ENCODE measurements around the gene LMBR1. TPM values are rescaled to one million over a fixed set of nuclear protein-coding genes. Genes with fewer than 3 reads are reported as not detected.
A peak's percentile ranks its signal among the peaks of the same experiment; 100 is the strongest.
"Not testable (repeated sequence)": the region's sequence is repeated elsewhere in the genome, so short reads cannot be mapped to it uniquely, and the experiment has no call there.

LMBR1 gene
- total RNA-seq, 1 donor from 2014 or later = 60.5 TPM

- no peaks in the 10 kb centered on the region for H3K36me3 Mint-ChIP-seq (ENCODE audit: low read depth)
- no peak overlapping the region for H3K27ac Mint-ChIP-seq
- DNase-seq (ENCODE audit: low spot score) = no peak
- intact Hi-C loops (cut with micrococcal nuclease) = loop anchor here (10.0 kb wide), 2 partner anchors 1252 to 1692 kb away; partner anchors contain the start of gene RBM33
- no peak overlapping the region for H3K4me3 Mint-ChIP-seq (ENCODE audit: low read depth)
- H3K27me3 Mint-ChIP-seq (ENCODE audit: low read depth) = peaks cover 3% of the 10 kb centered on the region
- H3K4me1 Mint-ChIP-seq (ENCODE audit: low read depth) = peaks cover 36% of the 10 kb centered on the region
- H3K9me3 Mint-ChIP-seq = no peaks in the 10 kb centered on the region
Observed at GRCh38 chr7:156896388-156897022, 3.5 kb upstream of the LMBR1 start.

- intact Hi-C loops (cut with micrococcal nuclease) = loop anchor here (10.0 kb wide), 2 partner anchors 1250 to 1690 kb away; partner anchors contain the start of gene RBM33
- H3K27me3 Mint-ChIP-seq (ENCODE audit: low read depth) = no peaks in the 10 kb centered on the region
- H3K4me3 Mint-ChIP-seq (ENCODE audit: low read depth) = peak overlapping the region; percentile 56
- no peak for DNase-seq (ENCODE audit: low spot score)
- H3K27ac Mint-ChIP-seq = peak overlapping the region; percentile 51
- no peaks in the 10 kb centered on the region for H3K9me3 Mint-ChIP-seq
- peaks cover 39% of the 10 kb centered on the region for H3K4me1 Mint-ChIP-seq (ENCODE audit: low read depth)
- H3K36me3 Mint-ChIP-seq (ENCODE audit: low read depth) = peaks cover 3% of the 10 kb centered on the region
Observed at GRCh38 chr7:156895024-156895780, 2.2 kb upstream of the LMBR1 start.

GRCh38 chr7:156892081-156892800 is 742 bp downstream of the LMBR1 start:
- Mint-ChIP-seq H3K9me3 (no peaks in the 10 kb centered on the region), H3K4me3 (ENCODE audit: low read depth) (peak overlapping the region; percentile 94), H3K4me1 (ENCODE audit: low read depth) (peaks cover 42% of the 10 kb centered on the region)

GRCh38 chr7:156889746-156890145 is 3.2 kb downstream of the LMBR1 start:
- no peak for DNase-seq (ENCODE audit: low spot score)
- Mint-ChIP-seq H3K36me3 (ENCODE audit: low read depth) (peaks cover 23% of the 10 kb centered on the region), H3K4me1 (ENCODE audit: low read depth) (peaks cover 21% of the 10 kb centered on the region), H3K27me3 (ENCODE audit: low read depth) (no peaks in the 10 kb centered on the region), H3K4me3 (ENCODE audit: low read depth) (no peak overlapping the region), H3K27ac (no peak overlapping the region), H3K9me3 (no peaks in the 10 kb centered on the region)
- intact Hi-C loops (cut with micrococcal nuclease) = loop anchor here (5.0 to 10.0 kb wide), 3 partner anchors 137 to 1685 kb away; partner anchors contain the start of gene RBM33

More at GRCh38 chr7:156892081-156892800, 742 bp downstream of the LMBR1 start:
- intact Hi-C loops (cut with micrococcal nuclease) = loop anchor here (2.0 to 10.0 kb wide), 5 partner anchors 31 to 1687 kb away; partner anchors contain the start of genes RBM33 and RNF32
- Mint-ChIP-seq H3K27ac (peak overlapping the region; percentile 93), H3K36me3 (ENCODE audit: low read depth) (peaks cover 18% of the 10 kb centered on the region), H3K27me3 (ENCODE audit: low read depth) (no peaks in the 10 kb centered on the region)
- peak; percentile 63 for DNase-seq (ENCODE audit: low spot score)

GRCh38 chr7:156889089-156889488 is 3.9 kb downstream of the LMBR1 start:
- H3K27me3 Mint-ChIP-seq (ENCODE audit: low read depth) = no peaks in the 10 kb centered on the region
- no peak overlapping the region for H3K27ac Mint-ChIP-seq
- no peaks in the 10 kb centered on the region for H3K9me3 Mint-ChIP-seq
- DNase-seq (ENCODE audit: low spot score) = no peak
- peaks cover 30% of the 10 kb centered on the region for H3K36me3 Mint-ChIP-seq (ENCODE audit: low read depth)
- intact Hi-C loops (cut with micrococcal nuclease) = no loop called here
- H3K4me3 Mint-ChIP-seq (ENCODE audit: low read depth) = no peak overlapping the region
- peaks cover 15% of the 10 kb centered on the region for H3K4me1 Mint-ChIP-seq (ENCODE audit: low read depth)

- H3K4me1 Mint-ChIP-seq (ENCODE audit: low read depth) = peaks cover 15% of the 10 kb centered on the region
- intact Hi-C loops (cut with micrococcal nuclease) = no loop called here
- H3K27me3 Mint-ChIP-seq (ENCODE audit: low read depth) = no peaks in the 10 kb centered on the region
- peaks cover 54% of the 10 kb centered on the region for H3K36me3 Mint-ChIP-seq (ENCODE audit: low read depth)
- DNase-seq (ENCODE audit: low spot score) = no peak
- H3K4me3 Mint-ChIP-seq (ENCODE audit: low read depth) = no peak overlapping the region
- H3K27ac Mint-ChIP-seq = no peak overlapping the region
- H3K9me3 Mint-ChIP-seq = no peaks in the 10 kb centered on the region
Observed at GRCh38 chr7:156886020-156886795, 6.8 kb downstream of the LMBR1 start.

GRCh38 chr7:156881679-156882078 is 11.3 kb downstream of the LMBR1 start:
- peaks cover 18% of the 10 kb centered on the region for H3K4me1 Mint-ChIP-seq (ENCODE audit: low read depth)
- intact Hi-C loops (cut with micrococcal nuclease) = no loop called here
- DNase-seq (ENCODE audit: low spot score) = no peak
- peaks cover 34% of the 10 kb centered on the region for H3K9me3 Mint-ChIP-seq
- H3K27ac Mint-ChIP-seq = no peak overlapping the region
- no peaks in the 10 kb centered on the region for H3K27me3 Mint-ChIP-seq (ENCODE audit: low read depth)
- no peak overlapping the region for H3K4me3 Mint-ChIP-seq (ENCODE audit: low read depth)
- H3K36me3 Mint-ChIP-seq (ENCODE audit: low read depth) = peaks cover 70% of the 10 kb centered on the region

- H3K9me3 Mint-ChIP-seq = peaks cover 56% of the 10 kb centered on the region
- H3K36me3 Mint-ChIP-seq (ENCODE audit: low read depth) = peaks cover 79% of the 10 kb centered on the region
- H3K27ac Mint-ChIP-seq = no peak overlapping the region
- no peaks in the 10 kb centered on the region for H3K27me3 Mint-ChIP-seq (ENCODE audit: low read depth)
- intact Hi-C loops (cut with micrococcal nuclease) = no loop called here
- H3K4me1 Mint-ChIP-seq (ENCODE audit: low read depth) = peaks cover 24% of the 10 kb centered on the region
- no peak for DNase-seq (ENCODE audit: low spot score)
- no peak overlapping the region for H3K4me3 Mint-ChIP-seq (ENCODE audit: low read depth)
Observed at GRCh38 chr7:156875766-156876165, 17.2 kb downstream of the LMBR1 start.

- H3K4me3 Mint-ChIP-seq (ENCODE audit: low read depth); H3K27ac Mint-ChIP-seq; intact Hi-C loops (cut with micrococcal nuclease); H3K4me1 Mint-ChIP-seq (ENCODE audit: low read depth); DNase-seq (ENCODE audit: low spot score); H3K27me3 Mint-ChIP-seq (ENCODE audit: low read depth); H3K9me3 Mint-ChIP-seq: not testable (repeated sequence)
- peaks cover 51% of the 10 kb centered on the region for H3K36me3 Mint-ChIP-seq (ENCODE audit: low read depth)
Observed at GRCh38 chr7:156868363-156868762, 24.6 kb downstream of the LMBR1 start.

GRCh38 chr7:156865493-156865892 is 27.5 kb downstream of the LMBR1 start:
- Mint-ChIP-seq H3K4me1 (ENCODE audit: low read depth) (no peaks in the 10 kb centered on the region), H3K4me3 (ENCODE audit: low read depth) (no peak overlapping the region), H3K36me3 (ENCODE audit: low read depth) (peaks cover 52% of the 10 kb centered on the region), H3K27me3 (ENCODE audit: low read depth) (no peaks in the 10 kb centered on the region), H3K9me3 (peaks cover 23% of the 10 kb centered on the region), H3K27ac (no peak overlapping the region)
- intact Hi-C loops (cut with micrococcal nuclease) = no loop called here
- DNase-seq (ENCODE audit: low spot score) = no peak

GRCh38 chr7:156862022-156862421 is 31.0 kb downstream of the LMBR1 start:
- H3K4me1 Mint-ChIP-seq (ENCODE audit: low read depth); DNase-seq (ENCODE audit: low spot score); H3K27ac Mint-ChIP-seq; H3K4me3 Mint-ChIP-seq (ENCODE audit: low read depth); intact Hi-C loops (cut with micrococcal nuclease); H3K27me3 Mint-ChIP-seq (ENCODE audit: low read depth): not testable (repeated sequence)
- peaks cover 53% of the 10 kb centered on the region for H3K9me3 Mint-ChIP-seq
- H3K36me3 Mint-ChIP-seq (ENCODE audit: low read depth) = peaks cover 72% of the 10 kb centered on the region

- peaks cover 75% of the 10 kb centered on the region for H3K36me3 Mint-ChIP-seq (ENCODE audit: low read depth)
- no peak overlapping the region for H3K4me3 Mint-ChIP-seq (ENCODE audit: low read depth)
- no peaks in the 10 kb centered on the region for H3K27me3 Mint-ChIP-seq (ENCODE audit: low read depth)
- no peak overlapping the region for H3K27ac Mint-ChIP-seq
- no peak for DNase-seq (ENCODE audit: low spot score)
- intact Hi-C loops (cut with micrococcal nuclease) = loop anchor here (2.0 kb wide), 1 partner anchor 32 kb away; the partner anchor contains the start of gene LMBR1
- H3K4me1 Mint-ChIP-seq (ENCODE audit: low read depth) = no peaks in the 10 kb centered on the region
- peaks cover 57% of the 10 kb centered on the region for H3K9me3 Mint-ChIP-seq
Observed at GRCh38 chr7:156861212-156861611, 31.8 kb downstream of the LMBR1 start.
